OCI-LY3 (cell line): ENCODE measurements around the gene PNKP.

Experiments used
- EZH2phosphoT487 ChIP-seq: fragments of 200-600 bp; shearing (Covaris generic); IDR thresholded peaks from 2 replicates; pipeline ENCODE4 v1.6.1; 2018; ENCODE audit warnings: antibody characterized with exemption, mixed run types, low read depth
- TF ChIP-seq, protein P1 (sequence below): fragments of 200-600, 300-600 bp; sonication (generic); IDR thresholded peaks from 2 replicates; pipeline ENCODE4 v1.5.1; 2014; ENCODE audit warnings: antibody characterized with exemption, low read length, low read depth

DNA sequence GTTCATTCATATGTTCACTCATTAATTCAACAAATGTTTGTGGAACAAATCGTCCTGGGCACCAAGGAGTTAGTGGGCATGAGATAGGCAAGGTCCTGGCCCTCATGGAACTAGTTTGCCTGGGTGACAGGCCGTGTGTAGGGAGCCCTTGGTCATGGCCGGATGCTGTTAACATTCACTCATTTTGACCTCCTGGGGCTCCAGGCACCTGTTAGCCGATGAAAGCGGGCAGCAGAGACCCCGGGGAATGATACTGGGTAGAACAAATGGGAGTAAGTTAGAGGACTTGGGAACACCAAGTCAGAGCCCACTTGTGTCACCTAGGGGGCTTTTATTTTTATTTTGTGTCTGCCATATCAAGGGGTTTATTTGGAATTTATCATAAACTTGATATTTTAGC is 42.7 kb downstream of the PNKP start:
- TF ChIP-seq, protein P1, sequence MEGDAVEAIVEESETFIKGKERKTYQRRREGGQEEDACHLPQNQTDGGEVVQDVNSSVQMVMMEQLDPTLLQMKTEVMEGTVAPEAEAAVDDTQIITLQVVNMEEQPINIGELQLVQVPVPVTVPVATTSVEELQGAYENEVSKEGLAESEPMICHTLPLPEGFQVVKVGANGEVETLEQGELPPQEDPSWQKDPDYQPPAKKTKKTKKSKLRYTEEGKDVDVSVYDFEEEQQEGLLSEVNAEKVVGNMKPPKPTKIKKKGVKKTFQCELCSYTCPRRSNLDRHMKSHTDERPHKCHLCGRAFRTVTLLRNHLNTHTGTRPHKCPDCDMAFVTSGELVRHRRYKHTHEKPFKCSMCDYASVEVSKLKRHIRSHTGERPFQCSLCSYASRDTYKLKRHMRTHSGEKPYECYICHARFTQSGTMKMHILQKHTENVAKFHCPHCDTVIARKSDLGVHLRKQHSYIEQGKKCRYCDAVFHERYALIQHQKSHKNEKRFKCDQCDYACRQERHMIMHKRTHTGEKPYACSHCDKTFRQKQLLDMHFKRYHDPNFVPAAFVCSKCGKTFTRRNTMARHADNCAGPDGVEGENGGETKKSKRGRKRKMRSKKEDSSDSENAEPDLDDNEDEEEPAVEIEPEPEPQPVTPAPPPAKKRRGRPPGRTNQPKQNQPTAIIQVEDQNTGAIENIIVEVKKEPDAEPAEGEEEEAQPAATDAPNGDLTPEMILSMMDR, result no peak
- no peak for TF ChIP-seq EZH2phosphoT487
